Measurements from ENCODE around the gene NUDT5. TPM values are rescaled to one million over a fixed set of nuclear protein-coding genes. Genes with fewer than 3 reads are reported as not detected.

The NUDT5 gene
- total RNA-seq, 2 experiments from 2014 or later, result 11.6 to 13.5 TPM

GRCh38 chr10:12160664-12161063 lies 35.0 kb downstream of the NUDT5 start:
- POLR2A ChIA-PET, result no interaction called here
- TF ChIP-seq, protein P1, sequence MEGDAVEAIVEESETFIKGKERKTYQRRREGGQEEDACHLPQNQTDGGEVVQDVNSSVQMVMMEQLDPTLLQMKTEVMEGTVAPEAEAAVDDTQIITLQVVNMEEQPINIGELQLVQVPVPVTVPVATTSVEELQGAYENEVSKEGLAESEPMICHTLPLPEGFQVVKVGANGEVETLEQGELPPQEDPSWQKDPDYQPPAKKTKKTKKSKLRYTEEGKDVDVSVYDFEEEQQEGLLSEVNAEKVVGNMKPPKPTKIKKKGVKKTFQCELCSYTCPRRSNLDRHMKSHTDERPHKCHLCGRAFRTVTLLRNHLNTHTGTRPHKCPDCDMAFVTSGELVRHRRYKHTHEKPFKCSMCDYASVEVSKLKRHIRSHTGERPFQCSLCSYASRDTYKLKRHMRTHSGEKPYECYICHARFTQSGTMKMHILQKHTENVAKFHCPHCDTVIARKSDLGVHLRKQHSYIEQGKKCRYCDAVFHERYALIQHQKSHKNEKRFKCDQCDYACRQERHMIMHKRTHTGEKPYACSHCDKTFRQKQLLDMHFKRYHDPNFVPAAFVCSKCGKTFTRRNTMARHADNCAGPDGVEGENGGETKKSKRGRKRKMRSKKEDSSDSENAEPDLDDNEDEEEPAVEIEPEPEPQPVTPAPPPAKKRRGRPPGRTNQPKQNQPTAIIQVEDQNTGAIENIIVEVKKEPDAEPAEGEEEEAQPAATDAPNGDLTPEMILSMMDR (IDR thresholded peaks at IDR 0.05), result no peak

DNA sequence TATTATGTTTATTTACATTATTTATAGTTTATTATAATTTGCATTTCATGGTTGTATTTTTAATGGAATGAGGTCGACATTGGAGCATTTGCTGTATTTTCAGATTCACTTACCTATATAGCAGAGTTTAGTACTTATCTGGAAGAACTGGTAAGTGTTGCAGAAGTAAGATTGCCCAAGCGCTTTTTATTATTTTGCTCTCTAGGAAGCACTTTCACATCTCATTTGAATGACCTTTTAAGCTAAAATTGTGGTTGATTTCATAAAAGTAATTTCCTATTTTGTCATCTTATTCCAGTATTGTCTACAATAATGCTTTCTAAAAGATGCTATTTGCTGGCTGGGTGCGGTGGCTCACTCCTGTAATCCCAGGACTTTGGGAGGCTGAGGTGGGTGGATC lies 37.6 kb downstream of the NUDT5 start:
- H3K36me3 Mint-ChIP-seq (ENCODE audit: low read depth), result peaks cover 80% of the 10 kb centered on the region
- CTCF ChIA-PET, result no interaction called here
- H3K27me3 Mint-ChIP-seq, result no peaks in the 10 kb centered on the region
- H3K4me3 Mint-ChIP-seq, result no peak overlapping the region
- no peak overlapping the region for H3K27ac Mint-ChIP-seq
- Histone ChIP-seq H3K36me3 (ENCODE audit: insufficient read depth, low read length) (peaks cover 48% of the 10 kb centered on the region), H3K27ac (ENCODE audit: low read depth in 1 of 2, low read length in 2 of 2) (no peak overlapping the region), H3K4me3 (ENCODE audit: low read length) (no peak overlapping the region), H3K9me3 (ENCODE audit: control insufficient read depth in 1 of 2, insufficient read depth in 1 of 2, low read length in 2 of 2) (no peaks in the 10 kb centered on the region), H3K27me3 (ENCODE audit: control insufficient read depth in 1 of 2, insufficient read depth in 2 of 2, low read length in 2 of 2) (no peaks in the 10 kb centered on the region), H3K4me1 (ENCODE audit: insufficient read depth, low read length) (no peaks in the 10 kb centered on the region)
- H3K9me3 Mint-ChIP-seq, result no peaks in the 10 kb centered on the region
- ATAC-seq (ENCODE audit: poor library complexity), result no peak
- TF ChIP-seq, protein P1 (IDR thresholded peaks at IDR 0.05), result no peak
- POLR2A ChIA-PET, result no interaction called here
- intact Hi-C loops (cut with DNase I, micrococcal nuclease), result no loop called here
- DNase-seq, result peak in 1 of 14 experiments; percentile 14
- no peaks in the 10 kb centered on the region for H3K4me1 Mint-ChIP-seq (ENCODE audit: low read depth)

More at GRCh38 chr10:12160664-12161063, 35.0 kb downstream of the NUDT5 start:
- CTCF ChIA-PET, result no interaction called here
- Mint-ChIP-seq H3K36me3 (ENCODE audit: low read depth) (peaks cover 73% of the 10 kb centered on the region), H3K9me3 (no peaks in the 10 kb centered on the region), H3K4me3 (no peak overlapping the region), H3K4me1 (ENCODE audit: low read depth) (no peaks in the 10 kb centered on the region), H3K27me3 (no peaks in the 10 kb centered on the region), H3K27ac (no peak overlapping the region)
- Histone ChIP-seq H3K4me3 (ENCODE audit: low read length) (no peak overlapping the region), H3K9me3 (ENCODE audit: control insufficient read depth in 1 of 2, insufficient read depth in 1 of 2, low read length in 2 of 2) (no peaks in the 10 kb centered on the region), H3K36me3 (ENCODE audit: insufficient read depth, low read length) (peaks cover 59% of the 10 kb centered on the region), H3K4me1 (ENCODE audit: insufficient read depth, low read length) (no peaks in the 10 kb centered on the region), H3K27me3 (ENCODE audit: control insufficient read depth in 1 of 2, insufficient read depth in 2 of 2, low read length in 2 of 2) (no peaks in the 10 kb centered on the region), H3K27ac (ENCODE audit: low read depth in 1 of 2, low read length in 2 of 2) (no peak overlapping the region)
- ATAC-seq (ENCODE audit: poor library complexity) (no peak), DNase-seq (no peak)
- intact Hi-C loops (cut with DNase I, micrococcal nuclease), result no loop called here

- H3K27ac Mint-ChIP-seq, result no peak overlapping the region
- H3K4me1 ChIP-seq (ENCODE audit: insufficient read depth, low read length), result no peaks in the 10 kb centered on the region
- TF ChIP-seq, protein P1 (IDR thresholded peaks at IDR 0.05), result no peak
- peaks cover 35% of the 10 kb centered on the region for H3K36me3 ChIP-seq (ENCODE audit: insufficient read depth, low read length)
- CTCF ChIA-PET, result no interaction called here
- no peak overlapping the region for H3K27ac ChIP-seq (ENCODE audit: low read depth in 1 of 2, low read length in 2 of 2)
- no peak overlapping the region for H3K4me3 Mint-ChIP-seq
- POLR2A ChIA-PET, result no interaction called here
- ATAC-seq (ENCODE audit: poor library complexity) (no peak), DNase-seq (no peak)
- no peaks in the 10 kb centered on the region for H3K9me3 Mint-ChIP-seq
- peaks cover 70% of the 10 kb centered on the region for H3K36me3 Mint-ChIP-seq (ENCODE audit: low read depth)
- H3K27me3 ChIP-seq (ENCODE audit: control insufficient read depth in 1 of 2, insufficient read depth in 2 of 2, low read length in 2 of 2), result no peaks in the 10 kb centered on the region
- no peak overlapping the region for H3K4me3 ChIP-seq (ENCODE audit: low read length)
- H3K4me1 Mint-ChIP-seq (ENCODE audit: low read depth), result no peaks in the 10 kb centered on the region
- no peaks in the 10 kb centered on the region for H3K27me3 Mint-ChIP-seq
- H3K9me3 ChIP-seq (ENCODE audit: control insufficient read depth in 1 of 2, insufficient read depth in 1 of 2, low read length in 2 of 2), result no peaks in the 10 kb centered on the region
- intact Hi-C loops (cut with DNase I, micrococcal nuclease), result no loop called here
These were observed 39.1 kb downstream of the NUDT5 start for GRCh38 chr10:12156367-12157123.

Data from CD4-positive, alpha-beta T cell (primary cell).